Common myeloid progenitor, CD34-positive (primary cell): ENCODE results near the gene CCNA2.

Source experiments
- CTCF ChIA-PET: fragments of 350-600 bp; sonication (Branson Sonifier 250); formaldehyde crosslinking; loops from one replicate; lab custom pipeline; 2021; ENCODE audit warnings: antibody characterized with exemption; lab: Charles Lee
- POLR2A ChIA-PET: fragments of 350-600 bp; sonication (Branson Sonifier 250); formaldehyde crosslinking; loops from one replicate; lab custom pipeline; 2021; ENCODE audit warnings: antibody characterized with exemption; lab: Charles Lee
- DNase-seq, 3 donors: peaks; one replicate each; pipeline versions ENCODE4 v3.0.0 to v3.0.0-alpha.2; 2013
- H3K27ac ChIP-seq, 2 experiments: 1 replicate in 1 of 2; 2 replicates in 1 of 2; pipeline ENCODE4 v1.7.0; 2013; ENCODE audit warnings: inconsistent platforms in 2 of 2, low read length in 2 of 2, mild to moderate bottlenecking in 2 of 2, low read depth in 1 of 2, moderate library complexity in 1 of 2; ENCODE audit not compliant: severe bottlenecking in 2 of 2, insufficient read depth in 1 of 2, poor library complexity in 1 of 2
- H3K27me3 ChIP-seq, 5 experiments: replicated peaks in 2 of 5; 1 replicate in 3 of 5; 2 replicates in 2 of 5; pipeline versions ENCODE4 v1.6.1 to v1.7.0; 2013; ENCODE audit warnings: low read length in 4 of 5, mild to moderate bottlenecking in 2 of 5, moderate library complexity in 2 of 5, inconsistent platforms in 1 of 5; ENCODE audit not compliant: insufficient read depth in 5 of 5, control insufficient read depth in 4 of 5
- H3K36me3 ChIP-seq, 4 experiments: 1 replicate in 2 of 4; 2 replicates in 2 of 4; pipeline versions ENCODE4 v1.6.1 to v1.7.0; 2013; ENCODE audit warnings: low read length in 3 of 4, control low read depth in 1 of 4, mild to moderate bottlenecking in 1 of 4; ENCODE audit not compliant: control insufficient read depth in 4 of 4, insufficient read depth in 4 of 4
- H3K4me1 ChIP-seq, 4 experiments: 1 replicate in 3 of 4; 2 replicates in 1 of 4; pipeline versions ENCODE4 v1.6.1 to v1.7.1; 2013; ENCODE audit warnings: low read length in 3 of 4, mild to moderate bottlenecking in 3 of 4, control low read depth in 1 of 4, inconsistent platforms in 1 of 4, moderate library complexity in 1 of 4; ENCODE audit not compliant: control insufficient read depth in 4 of 4, insufficient read depth in 4 of 4; ENCODE audit errors: control extremely low read depth in 1 of 4
- H3K4me3 ChIP-seq, 7 experiments: 1 replicate in 4 of 7; 2 replicates in 3 of 7; pipeline versions ENCODE4 v1.5.1 to v1.7.0; 2013; ENCODE audit warnings: mild to moderate bottlenecking in 7 of 7, low read length in 6 of 7, moderate library complexity in 6 of 7, inconsistent platforms in 2 of 7, low read depth in 2 of 7, control low read depth in 1 of 7; ENCODE audit not compliant: insufficient read depth in 4 of 7, control insufficient read depth in 1 of 7; ENCODE audit errors: extremely low read depth in 1 of 7
- H3K9me3 ChIP-seq, 5 experiments: 1 replicate in 4 of 5; 2 replicates in 1 of 5; pipeline versions ENCODE4 v1.6.1 to v1.7.1; 2013; ENCODE audit warnings: low read length in 4 of 5, mild to moderate bottlenecking in 2 of 5, inconsistent platforms in 1 of 5, low read depth in 1 of 5, moderate library complexity in 1 of 5; ENCODE audit not compliant: control insufficient read depth in 4 of 5, insufficient read depth in 2 of 5; ENCODE audit errors: control extremely low read depth in 1 of 5
- WGBS: methylation state at CpG from one replicate; pipeline ENCODE4 v1.1.5; 2013; ENCODE audit not compliant: insufficient coverage; 5-methylcytosine and 5-hydroxymethylcytosine counted together

The CCNA2 gene

GRCh38 chr4:121814756-121815155, 8.9 kb downstream of the CCNA2 start:
- Histone ChIP-seq H3K9me3 (no peaks in the 10 kb centered on the region), H3K27me3 (no peaks in the 10 kb centered on the region), H3K27ac (no peak overlapping the region), H3K4me1 (no peaks in the 10 kb centered on the region), H3K4me3 (no peak overlapping the region), H3K36me3 (peaks cover 21 to 92% (median 53%) of the 10 kb centered on the region in 4 experiments)
- no peak for DNase-seq
- ChIA-PET CTCF (no interaction called here), POLR2A (no interaction called here)
- WGBS, result 100% methylated on average over 1 of the region's 2 CpGs

GRCh38 chr4:121811122-121811521, 12.6 kb downstream of the CCNA2 start:
- CTCF ChIA-PET, result no interaction called here
- H3K36me3 ChIP-seq, result peaks cover 27 to 87% (median 54%) of the 10 kb centered on the region in 4 experiments
- H3K9me3 ChIP-seq, result no peaks in the 10 kb centered on the region

GRCh38 chr4:121806411-121806810, 17.3 kb downstream of the CCNA2 start:
- peaks cover 0 to 9% (median 6%) of the 10 kb centered on the region in 4 experiments for H3K4me1 ChIP-seq
- WGBS, result 94% methylated on average over 2 of the region's 4 CpGs
- ChIA-PET POLR2A (no interaction called here), CTCF (interaction anchor here (0.9 kb wide), 1 partner anchor 15 kb away, joined by 5 read pairs; no protein-coding TSS in a partner anchor)
- H3K27ac ChIP-seq, result no peak overlapping the region
- no peak overlapping the region for H3K4me3 ChIP-seq
- no peaks in the 10 kb centered on the region for H3K27me3 ChIP-seq
- no peak for DNase-seq
- no peaks in the 10 kb centered on the region for H3K9me3 ChIP-seq
- H3K36me3 ChIP-seq, result peaks cover 17 to 73% (median 52%) of the 10 kb centered on the region in 4 experiments

More at GRCh38 chr4:121811122-121811521, 12.6 kb downstream of the CCNA2 start:
- no peak for DNase-seq
- no peaks in the 10 kb centered on the region for H3K4me1 ChIP-seq
- no peak overlapping the region for H3K27ac ChIP-seq
- no peak overlapping the region for H3K4me3 ChIP-seq
- H3K27me3 ChIP-seq, result no peaks in the 10 kb centered on the region
- POLR2A ChIA-PET, result no interaction called here

- ChIA-PET CTCF (no interaction called here), POLR2A (interaction anchor here (1.0 kb wide), 1 partner anchor 776 kb away, joined by 4 read pairs; no protein-coding TSS in a partner anchor)
- H3K27ac ChIP-seq, result peak overlapping the region; percentile 81 to 93
- peaks cover 4 to 22% (median 9%) of the 10 kb centered on the region in 4 experiments for H3K4me1 ChIP-seq
- WGBS, result 39% methylated on average over 3 of the region's 4 CpGs
- H3K9me3 ChIP-seq, result no peaks in the 10 kb centered on the region
- H3K27me3 ChIP-seq, result no peaks in the 10 kb centered on the region
- no peak for DNase-seq
- peaks cover 2 to 33% (median 27%) of the 10 kb centered on the region in 4 experiments for H3K36me3 ChIP-seq
- peak overlapping the region; percentile 95 to 100 (median 98) for H3K4me3 ChIP-seq
Observed at GRCh38 chr4:121801715-121802075, 22.0 kb downstream of the CCNA2 start.

GRCh38 chr4:121800961-121801714, 22.5 kb downstream of the CCNA2 start, which contains the start of gene EXOSC9:
Gene EXOSC9, plus strand, starts transcription at chr4:121801323. Its CDS starts 102 bp downstream, at chr4:121801425.
- Histone ChIP-seq H3K27ac (peak within 1 kb of the TSS; percentile 81 to 93), H3K4me3 (peak within 1 kb of the TSS; percentile 95 to 100 (median 98)), H3K27me3 (no peaks in the 10 kb centered on the region), H3K36me3 (peaks cover 0 to 28% (median 23%) of the 10 kb centered on the region in 4 experiments), H3K4me1 (peaks cover 4 to 22% (median 9%) of the 10 kb centered on the region in 4 experiments), H3K9me3 (no peaks in the 10 kb centered on the region)
- ChIA-PET POLR2A (interaction anchor here (1.0 kb wide), 1 partner anchor 777 kb away, joined by 4 read pairs; no protein-coding TSS in a partner anchor), CTCF (no interaction called here)
- peak; percentile 96 to 98 (median 96) for DNase-seq
- WGBS, result under 1% methylated on average over 45 of the region's 48 CpGs

- Histone ChIP-seq H3K27me3 (peaks cover 0 to 3% (median 0%) of the 10 kb centered on the region in 5 experiments), H3K27ac (peak overlapping the region; percentile 81 to 93), H3K4me1 (peaks cover 4 to 22% (median 9%) of the 10 kb centered on the region in 4 experiments), H3K4me3 (peak overlapping the region; percentile 95 to 100 (median 98)), H3K9me3 (no peaks in the 10 kb centered on the region), H3K36me3 (peaks cover 0 to 28% (median 18%) of the 10 kb centered on the region in 4 experiments)
- ChIA-PET CTCF (no interaction called here), POLR2A (interaction anchor here (0.6 kb wide), 1 partner anchor 355 kb away, joined by 5 read pairs; no protein-coding TSS in a partner anchor)
- no peak for DNase-seq
- WGBS, result 64% methylated on average over 8 of the region's 8 CpGs
Observed at GRCh38 chr4:121800638-121800960, 23.1 kb downstream of the CCNA2 start.
